ENCODE results near the gene DNAH12. TPM values are rescaled to one million over a fixed set of nuclear protein-coding genes. Genes with fewer than 3 reads are reported as not detected.
A peak's percentile ranks its signal among the peaks of the same experiment; 100 is the strongest.

DNAH12 gene
- total and polyA plus RNA-seq, 2 of the 13 experiments (the other 11 are each of a cell fraction or from before 2014, with no cell fraction given), result 0.11 TPM

GRCh38 chr3:57434041-57434440, 110.1 kb downstream of the DNAH12 start:
- no peak overlapping the region for H3K9ac ChIP-seq (ENCODE audit: insufficient read depth, low read depth, low read length)
- ATAC-seq, result peak; percentile 66
- ChIA-PET CTCF (ENCODE audit: low intra/inter-chr PET ratio, low total read pairs) (interaction anchor here (1.1 to 1.6 kb wide), 3 partner anchors 37 to 334 kb away, joined by 3 to 8 read pairs (median 4); no protein-coding TSS in a partner anchor), POLR2A (interaction anchor here (1.3 kb wide), 1 partner anchor 17 kb away, joined by 4 read pairs; no protein-coding TSS in a partner anchor)
- no peaks in the 10 kb centered on the region for H3K79me2 ChIP-seq (ENCODE audit: insufficient read depth, low read length)
- H4K20me1 ChIP-seq (ENCODE audit: insufficient read depth, low read length), result no peaks in the 10 kb centered on the region
- intact Hi-C loops (cut with micrococcal nuclease; ENCODE audit: unreplicated experiment), result loop anchor here (1.0 kb wide), 1 partner anchor 37 kb away; no protein-coding TSS in a partner anchor
- peaks cover 34% of the 10 kb centered on the region for H3K4me1 ChIP-seq (ENCODE audit: insufficient read depth, low read length)
- H3K4me2 ChIP-seq (ENCODE audit: low read depth, low read length), result no peak overlapping the region
- in situ Hi-C loops (cut with HindIII; ENCODE audit: extremely low pct_ligation_motif_present, low pct_unique_long_range_greater_than_20kb), result no loop called here
- H3K36me3 ChIP-seq (replicated peaks in 1 of 2; ENCODE audit: control insufficient read depth in 1 of 2, insufficient read depth in 2 of 2, low read length in 2 of 2), result no peaks in the 10 kb centered on the region
- H3K27me3 ChIP-seq (ENCODE audit: control insufficient read depth in 1 of 2, insufficient read depth in 2 of 2, low read length in 2 of 2), result no peaks in the 10 kb centered on the region
- FAIRE-seq, result no peak
- DNase-seq (ENCODE audit: low spot score), result peak; percentile 69
- BruUV-seq (replicated peaks), result no TSS peak
- 31% methylated on average over 4 of the region's 4 CpGs for WGBS (ENCODE audit: low lambda C conversion rate)
- H3K4me3 ChIP-seq (replicated peaks in 1 of 3; ENCODE audit: insufficient read depth in 1 of 3, low read depth in 2 of 3, low read length in 3 of 3), result no peak overlapping the region
- H3K9me3 ChIP-seq (ENCODE audit: low read length), result no peaks in the 10 kb centered on the region
- H2AFZ ChIP-seq (ENCODE audit: low read length), result no peak overlapping the region
- no peak overlapping the region for H3K27ac ChIP-seq (ENCODE audit: extremely low read length, insufficient read depth, low read length)
- TF ChIP-seq RAD21 (CRISPR knock-in tag; IDR thresholded peaks at IDR 0.05), result peak; percentile 30; the same call in 1 of the 2 replicates
- TF ChIP-seq CTCF (CRISPR knock-in tag; IDR thresholded peaks at IDR 0.05), result peak; percentile 39
- TF ChIP-seq SOX13 (IDR thresholded peaks at IDR 0.05), result no peak
- TF ChIP-seq SOX13 (CRISPR knock-in tag; conservative IDR thresholded peaks at IDR 0.05 in 1 of 2, IDR thresholded peaks at IDR 0.05 in 1 of 2), result no peak
- TF ChIP-seq STAG1 (CRISPR knock-in tag; IDR thresholded peaks at IDR 0.05), result peak; percentile 52
- TF ChIP-seq ZNF564 (CRISPR knock-in tag; IDR thresholded peaks at IDR 0.05), result no peak
- no peak for TF ChIP-seq ZNF34 (CRISPR knock-in tag; IDR thresholded peaks at IDR 0.05; ENCODE audit: borderline replicate concordance)
- no peak for TF ChIP-seq CENPX (CRISPR knock-in tag; IDR thresholded peaks at IDR 0.05)
- peak; percentile 73; the same call in 1 of the 2 replicates for TF ChIP-seq SMC3 (IDR thresholded peaks at IDR 0.05; ENCODE audit: low read length)
- TF ChIP-seq RFX1 (IDR thresholded peaks at IDR 0.05), result no peak
- no peak for TF ChIP-seq ZNF432 (CRISPR knock-in tag; IDR thresholded peaks at IDR 0.05; ENCODE audit: borderline replicate concordance)
- TF ChIP-seq GATAD2A (CRISPR knock-in tag; IDR thresholded peaks at IDR 0.05), result peak; percentile 25; the same call in 1 of the 2 replicates

Measured in HepG2 (cell line).